K562 (cell line): ENCODE measurements around the gene COASY. TPM values are rescaled to one million over a fixed set of nuclear protein-coding genes. Genes with fewer than 3 reads are reported as not detected.

ENCODE experiments used
- ATAC-seq: fragments of 200-7000 bp; cut with Tn5 transposase; 3 replicates; pipeline ENCODE4 v1.9.1; 2020; ENCODE audit warnings: moderate library complexity
- BruUV-seq: library from RNA; stranded (reverse); fragments of 400-500 nt; replicated peaks from 2 replicates; lab custom pipeline; 2021; lab: Mats Ljungman, UMichigan
- CTCF ChIA-PET: fragments of 300-600 bp; formaldehyde crosslinking; extraction: SDS; loops from one replicate; lab custom pipeline; 2021; ENCODE audit warnings: low intra/inter-chr PET ratio; lab: Yijun Ruan, JAX
- POLR2A ChIA-PET: fragments of 300-600, 350-650 bp; sonication (Branson Sonifier 250); formaldehyde crosslinking; extraction: SDS; loops from one replicate; lab custom pipeline; 2021; ENCODE audit warnings: antibody characterized with exemption, inconsistent platforms; lab: Yijun Ruan, JAX
- DNase-seq, 4 experiments: peaks; one replicate each; pipeline versions ENCODE4 v3.0.0 to v3.0.0-alpha.2; 2011 to 2018; ENCODE audit warnings: low spot score in 3 of 4, mixed read lengths in 3 of 4; ENCODE audit errors: extremely low read depth in 1 of 4
- FAIRE-seq: peaks from 2 replicates; lab custom pipeline; 2011; peaks lifted over from hg19 to GRCh38; lab: Jason Lieb, UNC
- H2AFZ ChIP-seq: 2 replicates; pipeline ENCODE4 v1.6.0; 2011; ENCODE audit warnings: low read depth, low read length, control low read depth, inconsistent platforms
- H3K27ac ChIP-seq: fragments of 200-600 bp; 3 replicates; pipeline ENCODE4 v1.8.0; 2011; ENCODE audit warnings: low read depth, mild to moderate bottlenecking, control low read depth, inconsistent platforms, low read length, moderate library complexity, mixed read lengths; ENCODE audit errors: extremely low read depth
- H3K27me3 ChIP-seq, 2 experiments: fragments of 300-600 bp in 1 of 2; 2 replicates in 1 of 2; 3 replicates in 1 of 2; pipeline versions ENCODE4 v1.6.0 to v1.8.0; 2011; ENCODE audit warnings: inconsistent platforms in 2 of 2, low read length in 2 of 2, mild to moderate bottlenecking in 1 of 2, mixed read lengths in 1 of 2, moderate library complexity in 1 of 2; ENCODE audit not compliant: control insufficient read depth in 2 of 2, insufficient read depth in 2 of 2
- H3K36me3 ChIP-seq: fragments of 300-600 bp; 3 replicates; pipeline ENCODE4 v1.8.0; 2011; ENCODE audit warnings: mild to moderate bottlenecking, low read length, inconsistent platforms; ENCODE audit not compliant: control insufficient read depth, insufficient read depth
- H3K4me1 ChIP-seq, 2 experiments: fragments of 200-600 bp in 1 of 2; replicated peaks in 1 of 2; 2 replicates in 1 of 2; 3 replicates in 1 of 2; pipeline versions ENCODE4 v1.5.1 to v1.8.0; 2011; ENCODE audit warnings: inconsistent platforms in 2 of 2, low read length in 2 of 2, mild to moderate bottlenecking in 1 of 2, mixed read lengths in 1 of 2, moderate library complexity in 1 of 2; ENCODE audit not compliant: control insufficient read depth in 2 of 2, insufficient read depth in 2 of 2
- H3K4me2 ChIP-seq: 2 replicates; pipeline ENCODE4 v1.6.1; 2011; ENCODE audit warnings: low read length, control low read depth, inconsistent platforms, mixed read lengths; ENCODE audit not compliant: insufficient read depth
- H3K4me3 ChIP-seq: fragments of 200-600 bp; sonication (generic), shearing (Covaris generic); 2 replicates; pipeline ENCODE4 v1.5.1; 2016; ENCODE audit warnings: control low read depth, inconsistent platforms
- H3K79me2 ChIP-seq: fragments of 200-600 bp; 3 replicates; pipeline ENCODE4 v1.8.0; 2011; ENCODE audit warnings: low read length, inconsistent platforms; ENCODE audit not compliant: control insufficient read depth, insufficient read depth
- H3K9ac ChIP-seq, 2 experiments: 2 replicates each; pipeline versions ENCODE4 v1.6.0 to v1.6.1; 2011; ENCODE audit warnings: low read depth in 2 of 2, low read length in 2 of 2, control low read depth in 1 of 2, inconsistent platforms in 1 of 2, mild to moderate bottlenecking in 1 of 2, mixed read lengths in 1 of 2; ENCODE audit not compliant: insufficient read depth in 1 of 2
- H3K9me1 ChIP-seq: one replicate; pipeline ENCODE4 v1.6.0; 2011; ENCODE audit warnings: inconsistent platforms, mild to moderate bottlenecking, low read length, moderate library complexity; ENCODE audit not compliant: control insufficient read depth, insufficient read depth
- H3K9me3 ChIP-seq: replicated peaks from 2 replicates; pipeline ENCODE4 v1.5.1; 2011; ENCODE audit warnings: low read depth, low read length, inconsistent platforms; ENCODE audit not compliant: control insufficient read depth, insufficient read depth
- H4K20me1 ChIP-seq: replicated peaks from 2 replicates; pipeline ENCODE4 v1.6.1; 2011; ENCODE audit warnings: low read length, inconsistent platforms, mixed read lengths; ENCODE audit not compliant: control insufficient read depth, insufficient read depth
- ATF4 ChIP-seq: fragments of 450-650 bp; formaldehyde crosslinking; IDR thresholded peaks from 2 replicates; pipeline ENCODE4 v1.4.0; 2022; ENCODE audit warnings: mild to moderate bottlenecking, moderate library complexity
- BHLHE40 ChIP-seq: IDR thresholded peaks from 2 replicates; pipeline ENCODE4 v1.6.1; 2011; ENCODE audit warnings: low read length, improper control_type of control experiment
- BRD9 ChIP-seq: fragments of 450-650 bp; IDR thresholded peaks from 2 replicates; pipeline ENCODE4 v1.6.1; 2018; ENCODE audit warnings: low read depth; ENCODE audit not compliant: partially characterized antibody
- HDAC1 ChIP-seq, 2 experiments: fragments of 450-650 bp; IDR thresholded peaks; 2 replicates each; pipeline ENCODE4 v1.6.1; 2016 to 2017; ENCODE audit warnings: inconsistent platforms in 1 of 2, mild to moderate bottlenecking in 1 of 2, moderate library complexity in 1 of 2
- ILK ChIP-seq: fragments of 450-650 bp; IDR thresholded peaks from 2 replicates; pipeline ENCODE4 v1.6.1; 2016; ENCODE audit warnings: missing genetic modification characterization, low read depth, mild to moderate bottlenecking, missing compliant biosample characterization, moderate library complexity, borderline replicate concordance
- IRF9 ChIP-seq: fragments of 450-650 bp; IDR thresholded peaks from 2 replicates; pipeline ENCODE4 v1.6.1; 2016; ENCODE audit warnings: missing biosample characterization, missing genetic modification characterization
- NCOA6 ChIP-seq: fragments of 450-650 bp; IDR thresholded peaks from 2 replicates; pipeline ENCODE4 v1.6.1; 2017; ENCODE audit warnings: mild to moderate bottlenecking
- NONO ChIP-seq, 2 experiments: fragments of 200-400 bp in 1 of 2; fragments of 450-650 bp in 1 of 2; formaldehyde crosslinking in 1 of 2; IDR thresholded peaks; 2 replicates each; pipeline ENCODE4 v1.6.1; 2017; ENCODE audit warnings: low read depth in 2 of 2, mild to moderate bottlenecking in 2 of 2, moderate library complexity in 2 of 2, low read length in 1 of 2
- PPARD ChIP-seq: fragments of 250-450 bp; sonication (Bioruptor Pico); IDR thresholded peaks from 2 replicates; pipeline ENCODE4 v1.8.0; 2022; ENCODE audit warnings: inconsistent platforms, mild to moderate bottlenecking, moderate library complexity
- PRDM10 ChIP-seq: fragments of 450-650 bp; IDR thresholded peaks from 2 replicates; pipeline ENCODE4 v1.6.1; 2018; ENCODE audit not compliant: partially characterized antibody
- RAD51 ChIP-seq: fragments of 450-650 bp; IDR thresholded peaks from 2 replicates; pipeline ENCODE4 v1.7.1; 2016; ENCODE audit warnings: low read depth, mild to moderate bottlenecking, borderline replicate concordance
- ZBTB34 ChIP-seq: fragments of 250-450 bp; sonication (Bioruptor Pico); IDR thresholded peaks from 2 replicates; pipeline ENCODE4 v1.8.0; 2021; ENCODE audit warnings: mild to moderate bottlenecking, moderate library complexity
- ZNF639 ChIP-seq, 2 experiments: fragments of 200-800 bp in 1 of 2; sonication (Bioruptor generic) in 1 of 2; sonication (generic) in 1 of 2; formaldehyde crosslinking in 1 of 2; IDR thresholded peaks in 1 of 2; conservative IDR thresholded peaks in 1 of 2; 2 replicates each; pipeline versions ENCODE4 v1.5.0 to v1.6.1; 2016 to 2020; ENCODE audit warnings: missing compliant biosample characterization in 1 of 2, missing genetic modification characterization in 1 of 2, missing genetic modification reagents in 1 of 2
- WGBS: fragments of 100-300 bp; shearing (Covaris generic); methylation state at CpG from one replicate; pipeline ENCODE4 v1.1.6; 2016; ENCODE audit warnings: low coverage, mixed read lengths; ENCODE audit not compliant: insufficient coverage; ENCODE audit errors: missing lambda C conversion rate; 5-methylcytosine and 5-hydroxymethylcytosine counted together
- in situ Hi-C: fragments of 300-500 bp; cut with MboI; formaldehyde crosslinking; loops from 4 replicates; pipeline ENCODE4 v1.15.0; 2018; ENCODE audit warnings: inconsistent platforms, mixed read lengths
- intact Hi-C: fragments of 100-400 bp; cut with micrococcal nuclease; formaldehyde crosslinking; loops from 2 replicates; pipeline ENCODE4 v1.14.2; 2022
- polyA plus RNA-seq, 8 experiments: library from polyadenylated mRNA; depleted of rRNA in 4 of 8; stranded (reverse) in 5 of 8; unstranded in 3 of 8; fragments of >200 nt; fragmentation: Nextera tagmentation in 2 of 8; fragmentation: Illumina TruSeq in 1 of 8; extraction: Ambion mirVana in 2 of 8; extraction: Trizol in 1 of 8; gene quantifications; 2 replicates each; pipeline versions ENCODE4 v1.2.1 to v1.2.3, GENCODE V29; 2011 to 2014; ENCODE audit warnings: inconsistent platforms in 1 of 8, missing spikeins in 1 of 8
- total RNA-seq, 7 experiments: library from RNA; depleted of rRNA in 6 of 7; stranded (reverse); fragments of >200 nt in 6 of 7; fragmentation: Illumina TruSeq in 2 of 7; extraction: Trizol in 2 of 7; gene quantifications; 2 replicates each; pipeline versions ENCODE4 v1.2.1 to v1.2.3, GENCODE V29; 2011 to 2021; ENCODE audit warnings: low replicate concordance in 1 of 7

COASY gene
- total and polyA plus RNA-seq, 9 of the 15 experiments (the other 6 are each of a cell fraction or from before 2014, with no cell fraction given), result 25.4 to 175 (median 62.3) TPM

- WGBS, result 94% methylated on average over 12 of the region's 17 CpGs
- Histone ChIP-seq H3K27me3 (no peaks in the 10 kb centered on the region), H4K20me1 (no peaks in the 10 kb centered on the region), H3K9me1 (no peaks in the 10 kb centered on the region), H3K4me1 (peaks cover 16 to 24% of the 10 kb centered on the region in 2 experiments; a peak in 4 of 5 replicates), H3K9ac (no peak overlapping the region), H3K4me2 (no peak overlapping the region), H3K27ac (no peak overlapping the region), H3K79me2 (peaks cover 15% of the 10 kb centered on the region), H3K36me3 (peaks cover 52% of the 10 kb centered on the region), H2AFZ (no peak overlapping the region), H3K9me3 (no peaks in the 10 kb centered on the region), H3K4me3 (no peak overlapping the region)
- in situ Hi-C loops, result no loop called here
- intact Hi-C loops, result no loop called here
- ATAC-seq, result no peak
- no peak for FAIRE-seq
- ChIA-PET POLR2A (interaction anchor here (0.5 to 0.7 kb wide), 3 partner anchors 13 to 293 kb away, joined by 3 to 4 read pairs (median 3); no protein-coding TSS in a partner anchor), CTCF (no interaction called here)
- BruUV-seq, result no TSS peak
- no peak for DNase-seq
- TF ChIP-seq BRD9 (no peak), BHLHE40 (no peak), IRF9 (tag) (no peak), NCOA6 (no peak), RAD51 (no peak), PPARD (CRISPR knock-in tag) (no peak), PRDM10 (no peak), ILK (tag) (no peak), ATF4 (no peak), NONO (IDR thresholded peaks at IDR 0.05; ENCODE audit: low read depth in 2 of 2, low read length in 1 of 2) (no peak), ZNF639 (CRISPR knock-in tag; conservative IDR thresholded peaks at IDR 0.05 in 1 of 2, IDR thresholded peaks at IDR 0.05 in 1 of 2) (no peak), ZBTB34 (no peak), HDAC1 (IDR thresholded peaks at IDR 0.05) (no peak)
Observed at GRCh38 chr17:42613699-42614295, 51.8 kb downstream of the COASY start.
